M059J (cell line): ENCODE results near the gene KPTN. TPM values are rescaled to one million over a fixed set of nuclear protein-coding genes. Genes with fewer than 3 reads are reported as not detected.

ENCODE experiments used
- DNase-seq: peaks from one replicate; pipeline ENCODE4 v3.0.0-alpha.2; 2012; ENCODE audit warnings: low read depth
- total RNA-seq: library from RNA; depleted of rRNA; stranded (reverse); fragments of >200 nt; shearing (Covaris generic); gene quantifications from 2 replicates; pipeline ENCODE4 v1.2.3, GENCODE V29; 2014; rRNA removed

The KPTN gene
- total RNA-seq, 1 experiment from 2014 or later = 11.1 TPM

DNA sequence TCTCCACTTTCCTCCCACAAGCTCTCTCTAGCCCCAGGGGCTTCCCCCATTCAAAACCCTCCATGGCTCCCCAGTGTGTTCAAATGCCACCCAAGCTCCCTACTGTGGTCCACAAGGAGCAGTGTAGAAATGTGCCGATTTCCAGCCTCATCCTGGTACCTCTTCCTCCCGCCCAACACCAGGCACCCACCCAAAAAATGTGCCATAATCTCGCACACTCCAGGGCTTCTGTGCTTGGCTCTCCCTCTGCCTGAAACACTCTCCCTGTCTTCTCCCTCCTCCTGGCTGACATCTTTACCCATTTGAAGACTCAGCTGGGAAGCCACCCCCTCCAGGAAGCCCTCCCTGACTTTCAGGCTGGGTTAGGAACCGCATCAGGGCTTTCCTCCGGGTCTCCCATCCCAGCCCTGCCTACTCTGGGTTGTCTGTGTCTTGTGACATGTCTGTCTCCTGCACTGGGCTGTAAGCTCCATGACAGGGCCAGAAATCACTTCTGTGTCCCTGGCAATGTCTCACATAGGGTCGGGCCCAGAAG, 48.1 kb downstream of the KPTN start:
- DNase-seq = no peak

- DNase-seq = no peak
These were observed 48.8 kb downstream of the KPTN start for GRCh38 chr19:47435196-47435595.

GRCh38 chr19:47434088-47434487, 49.9 kb downstream of the KPTN start:
- DNase-seq = no peak

DNA sequence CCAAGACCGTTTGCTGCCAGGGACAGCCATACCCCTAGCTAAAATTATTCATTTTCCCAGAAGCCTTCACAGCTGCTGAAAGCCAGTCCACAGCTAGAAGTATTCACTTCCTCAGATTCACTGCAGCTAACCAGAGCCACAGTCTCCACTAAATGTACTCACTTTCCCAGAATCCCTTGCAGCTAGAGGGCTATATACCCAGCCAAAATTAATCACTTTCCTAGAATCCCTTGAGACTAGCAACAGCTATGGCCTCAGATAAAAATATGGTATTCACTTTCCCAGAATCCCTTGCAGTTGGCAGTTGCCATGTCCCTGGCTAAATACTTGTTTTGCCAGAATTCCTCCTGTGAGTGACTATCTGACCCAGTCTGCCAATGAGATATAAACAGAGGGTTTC, 50.9 kb downstream of the KPTN start:
- no peak for DNase-seq

- DNase-seq = no peak
These were observed 51.5 kb downstream of the KPTN start for GRCh38 chr19:47432499-47432898.

GRCh38 chr19:47432091-47432490, 51.9 kb downstream of the KPTN start:
- DNase-seq = no peak

- peak; percentile 33 for DNase-seq
These were observed 53.8 kb downstream of the KPTN start for GRCh38 chr19:47430041-47430802.

- no peak for DNase-seq
These were observed 54.8 kb downstream of the KPTN start for GRCh38 chr19:47429140-47429793.

DNA sequence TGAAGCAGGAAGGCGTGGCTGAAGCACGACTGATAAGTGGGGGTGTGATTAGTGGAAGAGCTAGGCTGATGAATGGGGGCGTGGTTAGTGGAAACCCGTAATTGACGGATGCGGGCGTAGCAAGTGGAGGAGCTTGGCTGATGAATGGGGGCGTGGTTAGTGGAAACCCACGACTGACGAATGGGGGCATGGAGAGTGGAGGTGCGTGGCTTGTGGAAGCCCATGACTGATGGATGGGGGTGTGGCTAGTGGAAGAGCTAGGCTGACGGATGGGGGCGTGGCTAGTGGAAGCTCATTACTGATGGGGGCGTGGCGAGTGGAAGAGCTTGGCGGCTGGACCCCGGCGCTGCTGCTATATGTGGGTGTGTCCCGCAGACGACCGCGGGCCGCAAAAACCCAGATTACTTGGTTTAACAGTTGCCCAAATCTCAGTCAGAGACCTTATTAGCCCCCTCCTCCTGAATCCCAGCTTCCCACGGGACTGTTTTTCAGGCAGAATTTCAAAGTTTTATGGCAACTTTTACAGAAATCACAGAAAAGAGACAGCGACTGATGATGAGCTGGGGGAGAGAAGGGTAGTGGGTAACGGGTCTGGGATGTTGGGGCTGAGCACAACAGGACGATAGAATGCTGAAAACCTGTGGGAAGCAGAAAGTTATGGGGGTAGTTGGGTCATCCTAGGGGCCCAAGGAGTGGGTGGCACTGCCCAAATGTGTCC, 55.7 kb downstream of the KPTN start:
- peak; percentile 99 for DNase-seq

DNA sequence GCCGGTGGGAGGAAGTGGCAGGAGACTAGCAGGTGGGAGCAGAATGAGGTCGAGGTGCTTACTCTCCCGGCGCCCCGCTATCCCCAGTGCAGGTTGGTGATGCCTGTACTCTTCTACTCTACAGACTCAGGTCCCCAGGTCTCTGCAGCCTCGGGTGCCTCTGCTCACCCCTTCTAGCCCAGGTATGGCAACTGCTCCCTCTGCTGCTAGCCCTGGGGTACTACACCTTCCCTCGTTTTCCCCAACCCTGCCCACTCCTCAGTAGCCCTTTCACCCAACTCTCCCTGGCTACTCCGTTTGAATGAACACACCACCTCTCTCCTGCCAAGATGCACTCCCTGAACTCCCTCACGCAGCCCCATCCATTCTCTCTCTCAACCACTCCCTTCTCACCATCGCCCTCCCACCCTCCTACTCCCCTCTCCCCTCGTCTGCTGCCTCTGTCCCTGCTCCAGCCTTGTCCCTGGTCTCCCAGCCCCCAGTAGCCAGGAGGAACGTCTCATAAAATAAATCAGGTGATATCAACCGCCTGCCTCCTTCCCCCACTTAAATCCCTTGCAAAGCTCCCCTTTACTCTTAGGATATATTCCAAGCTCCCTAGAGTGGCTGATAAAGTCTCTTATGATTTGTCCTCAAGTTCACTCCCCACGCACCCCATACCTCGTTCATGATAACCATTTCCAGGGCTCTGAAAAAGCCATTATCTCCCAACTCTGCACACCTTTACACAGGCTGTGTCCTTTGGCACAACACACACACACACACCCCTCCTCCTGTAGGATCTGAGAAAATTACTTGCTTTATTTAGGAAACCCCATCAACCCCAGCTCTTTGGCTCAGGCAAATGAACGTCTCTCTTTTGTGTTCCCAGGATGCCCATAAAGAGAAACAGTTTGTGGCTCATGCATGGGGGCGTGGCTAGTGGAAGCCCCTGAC, 56.5 kb downstream of the KPTN start:
- DNase-seq = peak; percentile 67

Other genes with a start within 250 kb of the KPTN start
- 2.1 and 6.0 TPM in 2 replicates for gene CCDC9, start 227.7 kb downstream of the KPTN start, total RNA-seq
- gene INAFM1, start 209.3 kb downstream of the KPTN start, total RNA-seq = 1.9 and 6.0 TPM in 2 replicates
- gene C5AR1, start 174.4 kb downstream of the KPTN start, total RNA-seq = 0.05 TPM in 1 of 2 replicates, not detected in the other
- gene C5AR2, start 152.0 kb downstream of the KPTN start, total RNA-seq = 0.39 and 0.91 TPM in 2 replicates
- gene DHX34, start 134.9 kb downstream of the KPTN start, total RNA-seq = 10.8 and 16.2 TPM in 2 replicates
- gene MEIS3, start 64.7 kb downstream of the KPTN start, total RNA-seq = 3.3 and 5.4 TPM in 2 replicates
- not detected in 2 replicates for gene SLC8A2, start 12.3 kb downstream of the KPTN start, total RNA-seq
- 211 and 268 TPM in 2 replicates for gene NAPA, start 30.8 kb upstream of the KPTN start, total RNA-seq
- 0.27 TPM in 1 of 2 replicates, not detected in the other for gene ZNF541, start 88.9 kb upstream of the KPTN start, total RNA-seq
- 2.7 and 5.3 TPM in 2 replicates for gene BICRA, start 124.9 kb upstream of the KPTN start, total RNA-seq
- gene EHD2, start 229.2 kb upstream of the KPTN start, total RNA-seq = 34.0 and 91.2 TPM in 2 replicates